ENCODE measurements around the gene FHOD3. TPM values are rescaled to one million over a fixed set of nuclear protein-coding genes. Genes with fewer than 3 reads are reported as not detected.
A peak's percentile ranks its signal among the peaks of the same experiment; 100 is the strongest.
"Not testable (repeated sequence)": the region's sequence is repeated elsewhere in the genome, so short reads cannot be mapped to it uniquely, and the experiment has no call there.

FHOD3 gene
- total RNA-seq, 8 experiments from 2014 or later: 1.2 to 36.1 (median 21.8) TPM

DNA sequence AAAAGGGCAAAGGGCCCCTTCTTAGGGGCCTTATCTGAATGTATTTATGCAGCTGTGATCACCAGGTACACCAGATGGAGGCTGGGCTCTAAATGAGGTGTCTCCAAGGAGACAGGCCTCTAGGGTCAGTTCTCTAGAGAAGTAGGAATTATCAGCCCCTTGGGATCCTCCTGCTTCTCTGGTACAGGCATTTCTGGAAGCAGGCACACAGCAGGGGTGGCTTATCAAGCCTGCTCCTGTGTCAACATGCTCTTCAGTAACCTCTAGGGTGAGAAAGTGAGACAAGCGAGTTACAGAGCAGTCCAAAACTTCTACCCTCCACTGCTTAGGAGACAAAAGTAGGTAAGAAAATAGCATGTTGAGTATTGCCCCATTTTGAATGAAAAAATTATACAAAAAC is 517.5 kb downstream of the FHOD3 start:
- Histone ChIP-seq H3K27ac (no peak overlapping the region), H3K4me1 (replicated peaks in 1 of 2) (peaks cover 5 to 22% of the 10 kb centered on the region in 2 donors), H3K4me3 (no peak overlapping the region)
- in situ Hi-C loops (cut with MboI; ENCODE audit: low pct_unique_long_range_greater_than_20kb in 2 of 9, low sequenced_read_pairs in 9 of 9, unreplicated experiment in 9 of 9): no loop called here
- ATAC-seq (replicated peaks in 6 of 8): no peak
- WGBS, 10 experiments: 56 to 100% (median 86%) methylated on average over 1 of the region's 1 CpG; no CpG with 5 or more reads in 3 of the 10 experiments

DNA sequence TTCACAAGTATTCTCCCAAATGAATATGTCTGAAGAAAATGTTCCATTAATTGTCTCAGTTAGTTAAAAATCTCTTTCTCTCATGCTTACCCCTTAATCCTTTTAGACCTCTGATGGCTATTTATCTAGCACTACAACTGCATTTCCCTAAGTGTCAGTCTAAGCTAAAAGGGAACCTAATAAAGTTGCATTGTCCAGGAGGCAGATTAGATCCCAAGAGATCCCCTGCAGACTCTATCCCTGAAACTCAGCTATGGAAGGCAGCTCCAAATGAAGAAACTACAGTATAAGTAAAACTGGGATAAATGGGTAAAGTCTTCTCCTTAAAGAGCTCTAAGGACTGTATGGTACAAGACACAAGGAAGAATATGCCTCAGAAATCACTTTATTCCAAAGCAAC is 518.6 kb downstream of the FHOD3 start:
- H3K4me3 ChIP-seq; in situ Hi-C loops (cut with MboI; ENCODE audit: low pct_unique_long_range_greater_than_20kb in 2 of 9, low sequenced_read_pairs in 9 of 9, unreplicated experiment in 9 of 9); ATAC-seq (replicated peaks in 6 of 8); H3K27ac ChIP-seq: not testable (repeated sequence)
- H3K4me1 ChIP-seq (replicated peaks in 1 of 2): peaks cover 5 to 22% of the 10 kb centered on the region in 2 donors

GRCh38 chr18:36817039-36817438 is 519.5 kb downstream of the FHOD3 start:
- H3K4me1 ChIP-seq (replicated peaks in 1 of 2): peaks cover 5 to 20% of the 10 kb centered on the region in 2 donors
- no peak for ATAC-seq (replicated peaks in 6 of 8)
- WGBS, 10 experiments: 50 to 100% methylated on average over 1 of the region's 1 CpG; no CpG with 5 or more reads in 8 of the 10 experiments
- H3K4me3 ChIP-seq: no peak overlapping the region
- no peak overlapping the region for H3K27ac ChIP-seq
- in situ Hi-C loops (cut with MboI; ENCODE audit: low pct_unique_long_range_greater_than_20kb in 2 of 9, low sequenced_read_pairs in 9 of 9, unreplicated experiment in 9 of 9): no loop called here

DNA sequence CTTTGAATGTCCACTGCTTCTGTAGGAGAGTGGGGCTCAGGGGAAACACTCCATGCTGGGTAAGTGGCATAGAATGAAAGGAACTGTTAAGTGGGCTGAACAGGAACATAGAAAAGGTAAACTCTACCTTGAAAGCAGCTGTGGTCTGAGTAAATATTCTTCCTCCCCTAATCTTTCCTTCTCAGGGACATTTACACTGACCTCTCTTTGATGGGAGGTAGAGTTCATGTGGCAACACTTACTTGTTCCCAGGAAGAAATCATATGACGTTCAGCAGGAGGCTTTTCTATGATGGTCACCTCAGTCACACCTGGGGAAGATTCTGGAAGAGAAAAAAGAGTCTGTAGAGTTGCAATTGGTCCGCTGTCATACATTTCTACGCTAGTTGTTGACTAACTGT is 521.1 kb downstream of the FHOD3 start:
- no peak overlapping the region for H3K27ac ChIP-seq
- H3K4me3 ChIP-seq: no peak overlapping the region
- in situ Hi-C loops (cut with MboI; ENCODE audit: low pct_unique_long_range_greater_than_20kb in 2 of 9, low sequenced_read_pairs in 9 of 9, unreplicated experiment in 9 of 9): no loop called here
- WGBS, 10 experiments: 90 to 100% (median 100%) methylated on average over 1 to 3 of the region's 3 CpGs; no CpG with 5 or more reads in 2 of the 10 experiments
- peaks cover 2 to 5% of the 10 kb centered on the region in 2 donors for H3K4me1 ChIP-seq (replicated peaks in 1 of 2)
- no peak for ATAC-seq (replicated peaks in 6 of 8)

- Histone ChIP-seq H3K27ac (no peak overlapping the region), H3K4me1 (replicated peaks in 1 of 2) (peaks cover 2 to 5% of the 10 kb centered on the region in 2 donors), H3K4me3 (no peak overlapping the region)
- ATAC-seq (replicated peaks in 6 of 8): no peak
- in situ Hi-C loops (cut with MboI; ENCODE audit: low pct_unique_long_range_greater_than_20kb in 2 of 9, low sequenced_read_pairs in 9 of 9, unreplicated experiment in 9 of 9): no loop called here
These were observed 522.1 kb downstream of the FHOD3 start for GRCh38 chr18:36819621-36820020.

DNA sequence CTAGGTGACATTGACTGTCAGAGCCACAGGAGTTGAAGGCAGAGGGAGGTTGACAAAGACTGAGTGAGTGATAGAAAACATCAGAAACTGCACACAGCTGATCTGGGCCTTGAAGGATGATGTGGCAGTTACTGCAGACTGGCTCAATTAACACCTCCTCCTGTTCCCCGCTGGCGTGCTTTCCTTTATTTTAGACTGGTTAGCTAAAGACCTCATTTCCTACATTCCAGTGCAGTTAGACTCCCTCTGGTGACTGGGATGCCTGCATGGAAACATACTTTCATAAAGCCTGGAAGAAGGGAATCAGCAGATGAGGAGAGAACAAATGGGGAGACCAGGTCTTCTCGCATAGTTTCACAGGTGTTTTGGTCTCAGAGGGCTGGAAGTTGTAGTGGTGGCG is 524.2 kb downstream of the FHOD3 start:
- Histone ChIP-seq H3K4me3 (no peak overlapping the region), H3K4me1 (replicated peaks in 1 of 2) (no peaks in the 10 kb centered on the region), H3K27ac (no peak overlapping the region)
- ATAC-seq (replicated peaks in 6 of 8): no peak
- in situ Hi-C loops (cut with MboI; ENCODE audit: low pct_unique_long_range_greater_than_20kb in 2 of 9, low sequenced_read_pairs in 9 of 9, unreplicated experiment in 9 of 9): no loop called here
- 75 to 100% (median 100%) methylated on average over 1 to 4 of the region's 4 CpGs; no CpG with 5 or more reads in 3 of the 10 experiments for WGBS, 10 experiments

DNA sequence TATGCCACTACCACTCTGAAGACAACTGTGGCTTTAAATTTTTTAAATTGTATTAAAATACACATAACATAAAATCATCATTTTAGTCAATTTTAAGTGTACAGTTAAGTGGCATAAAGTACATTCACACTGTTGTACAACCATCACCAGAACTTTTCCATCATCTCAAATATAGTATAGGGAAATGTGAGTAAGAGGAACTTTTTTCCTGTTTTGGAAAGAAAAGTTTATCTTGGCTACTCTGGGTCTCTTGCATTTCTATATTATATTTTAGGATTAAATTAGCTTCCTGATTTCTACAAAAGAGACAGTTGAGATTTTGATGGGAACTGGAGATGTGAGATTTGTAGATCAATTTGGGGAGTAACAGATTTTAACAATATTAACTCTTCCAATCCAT is 528.0 kb downstream of the FHOD3 start:
- Histone ChIP-seq H3K27ac (no peak overlapping the region), H3K4me1 (replicated peaks in 1 of 2) (peaks cover 5 to 12% of the 10 kb centered on the region in 2 donors), H3K4me3 (no peak overlapping the region)
- in situ Hi-C loops (cut with MboI; ENCODE audit: low pct_unique_long_range_greater_than_20kb in 2 of 9, low sequenced_read_pairs in 9 of 9, unreplicated experiment in 9 of 9): no loop called here
- no peak for ATAC-seq (replicated peaks in 6 of 8)

DNA sequence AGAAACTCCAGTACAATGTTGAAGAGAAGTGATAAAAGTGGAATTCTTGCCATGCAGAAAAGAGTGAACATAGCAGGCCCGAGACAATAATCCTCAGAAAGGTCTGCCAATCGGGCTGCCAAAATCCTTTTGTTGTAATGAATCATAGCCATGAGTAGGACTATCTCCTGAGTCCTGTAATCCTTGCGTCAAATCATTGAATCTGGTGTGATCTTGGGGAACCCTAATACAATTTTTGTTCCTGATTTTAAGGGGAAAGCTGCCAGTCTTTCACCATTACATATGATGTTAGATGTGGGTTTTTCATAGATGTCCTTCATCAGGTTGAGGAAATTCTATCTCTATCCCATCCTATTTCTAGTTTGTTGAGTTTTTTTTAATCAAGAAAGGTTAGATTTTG is 529.0 kb downstream of the FHOD3 start:
- 80 to 100% (median 100%) methylated on average over 1 to 3 of the region's 3 CpGs; no CpG with 5 or more reads in 2 of the 10 experiments for WGBS, 10 experiments
- Histone ChIP-seq H3K4me3 (no peak overlapping the region), H3K27ac (no peak overlapping the region), H3K4me1 (replicated peaks in 1 of 2) (peaks cover 7 to 22% of the 10 kb centered on the region in 2 donors)
- ATAC-seq (replicated peaks in 6 of 8): no peak
- in situ Hi-C loops (cut with MboI; ENCODE audit: low pct_unique_long_range_greater_than_20kb in 2 of 9, low sequenced_read_pairs in 9 of 9, unreplicated experiment in 9 of 9): no loop called here

DNA sequence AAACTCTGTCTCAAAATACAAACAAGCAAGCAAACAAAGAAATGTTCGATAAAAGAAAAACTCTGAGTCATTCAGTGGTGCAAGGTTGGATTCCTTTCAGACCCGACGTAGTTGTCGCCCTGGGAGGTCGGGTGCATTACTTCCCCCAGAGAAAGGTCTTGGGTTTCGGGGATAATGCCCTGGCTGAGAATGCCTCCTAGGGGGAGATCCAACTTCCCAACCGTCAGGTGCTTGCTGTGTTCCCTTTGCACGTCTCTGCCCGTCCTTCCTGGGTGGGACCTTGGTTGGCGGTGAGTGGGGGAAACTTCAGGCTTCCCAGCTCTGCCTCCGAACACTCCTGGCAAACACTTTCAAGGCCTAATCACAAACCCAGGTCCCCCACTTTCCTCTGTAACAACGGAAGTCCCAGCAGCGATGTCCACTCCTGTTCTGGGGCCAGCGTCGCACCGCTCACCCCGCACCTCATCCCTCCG is 530.7 kb downstream of the FHOD3 start:
- Histone ChIP-seq H3K27ac (peak overlapping the region; percentile 61 to 67), H3K4me1 (replicated peaks in 1 of 2) (peaks cover 7 to 22% of the 10 kb centered on the region in 2 donors), H3K4me3 (peak overlapping the region; percentile 49 to 89 (median 73))
- 0 to 50% (median 0%) methylated on average over 1 to 8 of the region's 18 CpGs; no CpG with 5 or more reads in 2 of the 10 experiments for WGBS, 10 experiments
- peak in 7 of 8 experiments; percentile 0 to 4 (median 2) for ATAC-seq (replicated peaks in 6 of 8)
- in situ Hi-C loops (cut with MboI; ENCODE audit: low pct_unique_long_range_greater_than_20kb in 2 of 9, low sequenced_read_pairs in 9 of 9, unreplicated experiment in 9 of 9): no loop called here

DNA sequence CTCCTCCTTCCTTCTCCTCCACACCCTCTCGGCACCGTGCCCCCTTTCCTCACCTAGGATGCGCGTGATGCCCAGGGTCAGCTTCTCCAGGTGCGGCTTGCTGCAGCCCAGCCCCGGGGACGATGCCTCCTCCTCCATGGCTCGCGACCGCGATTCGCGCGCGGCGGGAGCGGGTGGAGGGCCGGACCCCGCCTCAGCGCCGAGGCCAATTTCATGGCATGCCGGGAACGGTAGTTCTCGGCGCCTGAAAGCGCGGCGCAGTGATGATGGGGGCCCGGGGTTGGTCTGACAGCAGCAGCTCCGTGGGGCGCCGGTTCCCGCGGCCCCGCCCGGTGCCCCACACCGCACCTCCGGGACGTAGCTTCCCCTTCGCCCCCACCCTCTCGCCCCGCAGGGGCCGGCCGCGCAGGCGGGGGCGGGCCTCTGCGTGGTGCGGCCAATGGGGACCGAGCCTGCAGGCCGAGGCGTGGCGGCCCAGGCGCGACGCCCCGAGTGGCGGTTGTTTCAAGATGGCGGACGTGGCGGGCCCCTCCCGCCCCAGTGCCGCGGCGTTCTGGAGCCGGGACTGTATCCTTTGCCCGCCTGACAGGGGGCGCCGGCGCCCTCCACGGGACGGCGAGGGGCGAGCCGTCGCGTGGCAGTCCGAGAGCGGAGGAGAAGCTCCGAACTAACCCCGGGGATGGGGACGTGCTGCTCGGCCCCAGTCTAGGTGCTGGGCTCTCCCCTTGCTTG is 531.3 kb downstream of the FHOD3 start, which contains the start of the genes KIAA1328 and TPGS2:
Gene KIAA1328 (plus strand): TSS at position 498 of the 732 bp plus-strand sequence. CDS start 12 bp downstream, at position 510.
Gene TPGS2 (minus strand): TSS at position 373 of the 732 bp plus-strand sequence. CDS start 235 bp downstream, at position 138.
- H3K4me1 ChIP-seq (replicated peaks in 1 of 2): peaks cover 7 to 22% of the 10 kb centered on the region in 2 donors
- peak; percentile 86 to 94 (median 91) for ATAC-seq (replicated peaks in 6 of 8)
- H3K4me3 ChIP-seq: peak within 1 kb of the TSS; percentile 49 to 89 (median 73)
- WGBS, 10 experiments: 0% methylated on average over 2 to 16 of the region's 83 CpGs; no CpG with 5 or more reads in 5 of the 10 experiments
- in situ Hi-C loops (cut with MboI; ENCODE audit: low pct_unique_long_range_greater_than_20kb in 2 of 9, low sequenced_read_pairs in 9 of 9, unreplicated experiment in 9 of 9): no loop called here
- H3K27ac ChIP-seq: peak within 1 kb of the TSS; percentile 61 to 67

Other genes with a start within 250 kb of the FHOD3 start
- gene RPRD1A, start 230.2 kb upstream of the FHOD3 start, total RNA-seq: 10 to 100 TPM; 39.8 to 79.4 (median 66.1) TPM
- gene SLC39A6, start 168.4 kb upstream of the FHOD3 start, total RNA-seq: 100 to 1,000 TPM in 4 of 8 experiments, 10 to 100 TPM in 4; 34.9 to 146 (median 99.8) TPM
- gene ELP2, start 167.8 kb upstream of the FHOD3 start, total RNA-seq: 10 to 100 TPM; 47.7 to 80.1 (median 66.3) TPM
- gene MOCOS, start 110.2 kb upstream of the FHOD3 start, total RNA-seq: 10 to 100 TPM in 2 of 8 experiments, 1 to 10 TPM in 3, under 1 TPM in 3; 0.43 to 15.1 (median 1.3) TPM